Activated T-cell treated with anti-CD3 and anti-CD28 coated beads for 1 hour (primary cell): Measurements from ENCODE around the gene TSPAN13.
"Not testable (repeated sequence)": the region's sequence is repeated elsewhere in the genome, so short reads cannot be mapped to it uniquely, and the experiment has no call there.

Experiments
- DNase-seq: peaks from one replicate; pipeline ENCODE4 v3.0.0-alpha.2; 2020; ENCODE audit warnings: low read depth

The TSPAN13 gene

GRCh38 chr7:16740996-16741395 lies 12.6 kb upstream of the TSPAN13 start:
- DNase-seq: no peak

- no peak for DNase-seq
Measured at GRCh38 chr7:16741676-16742075, 11.9 kb upstream of the TSPAN13 start.

GRCh38 chr7:16742547-16742946 lies 11.0 kb upstream of the TSPAN13 start:
- no peak for DNase-seq

- DNase-seq: no peak
Measured at GRCh38 chr7:16743236-16743635, 10.3 kb upstream of the TSPAN13 start.

- DNase-seq: no peak
Measured at GRCh38 chr7:16744518-16745250, 8.9 kb upstream of the TSPAN13 start.

- no peak for DNase-seq
Measured at GRCh38 chr7:16745645-16746044, 7.9 kb upstream of the TSPAN13 start.

- no peak for DNase-seq
Measured at GRCh38 chr7:16747102-16747501, 6.5 kb upstream of the TSPAN13 start.

- DNase-seq: no peak
Measured at GRCh38 chr7:16753932-16754855, 639 bp downstream of the TSPAN13 start.

GRCh38 chr7:16754856-16755317 lies 1.3 kb downstream of the TSPAN13 start:
- no peak for DNase-seq

GRCh38 chr7:16755397-16755796 lies 1.8 kb downstream of the TSPAN13 start:
- no peak for DNase-seq

- DNase-seq: no peak
Measured at GRCh38 chr7:16758036-16758435, 4.5 kb downstream of the TSPAN13 start.

GRCh38 chr7:16758631-16759611 lies 5.4 kb downstream of the TSPAN13 start:
- DNase-seq: no peak

GRCh38 chr7:16759840-16760239 lies 6.3 kb downstream of the TSPAN13 start:
- no peak for DNase-seq

- no peak for DNase-seq
Measured at GRCh38 chr7:16762177-16762576, 8.6 kb downstream of the TSPAN13 start.

- no peak for DNase-seq
Measured at GRCh38 chr7:16764942-16765341, 11.4 kb downstream of the TSPAN13 start.

GRCh38 chr7:16765436-16765859 lies 11.9 kb downstream of the TSPAN13 start:
- DNase-seq: no peak

GRCh38 chr7:16769994-16770393 lies 16.4 kb downstream of the TSPAN13 start:
- not testable (repeated sequence) for DNase-seq

- no peak for DNase-seq
Measured at GRCh38 chr7:16770657-16771329, 17.2 kb downstream of the TSPAN13 start.

- DNase-seq: no peak
Measured at GRCh38 chr7:16773326-16773725, 19.8 kb downstream of the TSPAN13 start.

GRCh38 chr7:16773884-16774283 lies 20.3 kb downstream of the TSPAN13 start:
- no peak for DNase-seq

- DNase-seq: no peak
Measured at GRCh38 chr7:16774294-16774693, 20.7 kb downstream of the TSPAN13 start.
